Measurements from ENCODE around the gene METTL25.

METTL25 gene

GRCh38 chr12:82470906-82471512 is 112.7 kb downstream of the METTL25 start:
- no peak overlapping the region for H2AFZ ChIP-seq (ENCODE audit: insufficient read depth, low read length, poor library complexity)
- no peaks in the 10 kb centered on the region for H3K79me2 ChIP-seq (ENCODE audit: control insufficient read depth, insufficient read depth, low read length, poor library complexity)
- no peak overlapping the region for H2BK120ac ChIP-seq (ENCODE audit: insufficient read depth, low read length, poor library complexity)
- no peak overlapping the region for H3K4me3 ChIP-seq (ENCODE audit: low read depth, low read length)
- H4K12ac ChIP-seq (ENCODE audit: low read depth, low read length) = no peak overlapping the region
- H3K79me1 ChIP-seq (ENCODE audit: low read length) = no peaks in the 10 kb centered on the region
- no peaks in the 10 kb centered on the region for H3K36me3 ChIP-seq (ENCODE audit: control insufficient read depth in 1 of 2, insufficient read depth in 2 of 2, low read length in 2 of 2)
- H4K8ac ChIP-seq (ENCODE audit: low read depth, low read length) = no peak overlapping the region
- H4K91ac ChIP-seq (ENCODE audit: low read depth, low read length) = no peak overlapping the region
- no peaks in the 10 kb centered on the region for H3K27me3 ChIP-seq (ENCODE audit: insufficient read depth, low read length)
- H3K9ac ChIP-seq (ENCODE audit: low read length) = no peak overlapping the region
- DNase-seq = no peak
- no peak overlapping the region for H3K14ac ChIP-seq (ENCODE audit: low read length)
- no peaks in the 10 kb centered on the region for H3K4me1 ChIP-seq (ENCODE audit: control insufficient read depth in 1 of 2, insufficient read depth in 2 of 2, low read length in 2 of 2)
- no peak overlapping the region for H3K23ac ChIP-seq (ENCODE audit: low read length)
- no peak overlapping the region for H2BK5ac ChIP-seq (ENCODE audit: low read depth, low read length, poor library complexity)
- H3K4me2 ChIP-seq (ENCODE audit: low read length) = no peak overlapping the region
- no peak overlapping the region for H3K18ac ChIP-seq (ENCODE audit: low read length)
- peaks cover 2% of the 10 kb centered on the region for H3K9me3 ChIP-seq (ENCODE audit: insufficient read depth, low read depth, low read length)
- no peak overlapping the region for H3K27ac ChIP-seq (ENCODE audit: low read depth, low read length)
- no peak overlapping the region for H2BK12ac ChIP-seq (ENCODE audit: low read length)
- H2AK5ac ChIP-seq (ENCODE audit: low read length) = no peak overlapping the region
- no peak overlapping the region for H3K4ac ChIP-seq (ENCODE audit: low read depth, low read length)

GRCh38 chr12:82473111-82473754 is 114.9 kb downstream of the METTL25 start:
- Histone ChIP-seq H4K12ac (ENCODE audit: low read depth, low read length) (no peak overlapping the region), H3K9ac (ENCODE audit: low read length) (no peak overlapping the region), H3K4ac (ENCODE audit: low read depth, low read length) (no peak overlapping the region), H4K91ac (ENCODE audit: low read depth, low read length) (no peak overlapping the region), H3K36me3 (ENCODE audit: control insufficient read depth in 1 of 2, insufficient read depth in 2 of 2, low read length in 2 of 2) (no peaks in the 10 kb centered on the region), H3K79me2 (ENCODE audit: control insufficient read depth, insufficient read depth, low read length, poor library complexity) (no peaks in the 10 kb centered on the region), H3K23ac (ENCODE audit: low read length) (no peak overlapping the region), H3K18ac (ENCODE audit: low read length) (no peak overlapping the region), H3K79me1 (ENCODE audit: low read length) (no peaks in the 10 kb centered on the region), H3K4me3 (ENCODE audit: low read depth, low read length) (no peak overlapping the region), H2BK120ac (ENCODE audit: insufficient read depth, low read length, poor library complexity) (no peak overlapping the region), H3K27ac (ENCODE audit: low read depth, low read length) (no peak overlapping the region), H2AFZ (ENCODE audit: insufficient read depth, low read length, poor library complexity) (no peak overlapping the region), H3K14ac (ENCODE audit: low read length) (no peak overlapping the region), H3K9me3 (ENCODE audit: insufficient read depth, low read depth, low read length) (peaks cover 2% of the 10 kb centered on the region), H4K8ac (ENCODE audit: low read depth, low read length) (no peak overlapping the region), H3K4me2 (ENCODE audit: low read length) (no peak overlapping the region), H2BK12ac (ENCODE audit: low read length) (no peak overlapping the region), H3K4me1 (ENCODE audit: control insufficient read depth in 1 of 2, insufficient read depth in 2 of 2, low read length in 2 of 2) (no peaks in the 10 kb centered on the region), H3K27me3 (ENCODE audit: insufficient read depth, low read length) (no peaks in the 10 kb centered on the region), H2BK5ac (ENCODE audit: low read depth, low read length, poor library complexity) (no peak overlapping the region), H2AK5ac (ENCODE audit: low read length) (no peak overlapping the region)
- no CpG with 5 or more reads among the region's 8 CpGs for WGBS (ENCODE audit: extremely low coverage, insufficient coverage, insufficient read length)
- no peak for DNase-seq

- Histone ChIP-seq H3K36me3 (ENCODE audit: control insufficient read depth in 1 of 2, insufficient read depth in 2 of 2, low read length in 2 of 2) (no peaks in the 10 kb centered on the region), H2AK5ac (ENCODE audit: low read length) (no peak overlapping the region)
Measured at GRCh38 chr12:82474181-82474797, 116.0 kb downstream of the METTL25 start.

GRCh38 chr12:82474798-82475184 is 116.5 kb downstream of the METTL25 start:
- Histone ChIP-seq H3K79me2 (ENCODE audit: control insufficient read depth, insufficient read depth, low read length, poor library complexity) (no peaks in the 10 kb centered on the region), H3K9me3 (ENCODE audit: insufficient read depth, low read depth, low read length) (peaks cover 2% of the 10 kb centered on the region), H3K27me3 (ENCODE audit: insufficient read depth, low read length) (no peaks in the 10 kb centered on the region), H3K79me1 (ENCODE audit: low read length) (no peaks in the 10 kb centered on the region), H2AK5ac (ENCODE audit: low read length) (no peak overlapping the region), H3K14ac (ENCODE audit: low read length) (no peak overlapping the region), H2BK5ac (ENCODE audit: low read depth, low read length, poor library complexity) (no peak overlapping the region), H3K4me3 (ENCODE audit: low read depth, low read length) (no peak overlapping the region), H3K36me3 (ENCODE audit: control insufficient read depth in 1 of 2, insufficient read depth in 2 of 2, low read length in 2 of 2) (no peaks in the 10 kb centered on the region), H2AFZ (ENCODE audit: insufficient read depth, low read length, poor library complexity) (no peak overlapping the region), H4K8ac (ENCODE audit: low read depth, low read length) (no peak overlapping the region), H3K18ac (ENCODE audit: low read length) (no peak overlapping the region), H3K23ac (ENCODE audit: low read length) (no peak overlapping the region), H3K4ac (ENCODE audit: low read depth, low read length) (no peak overlapping the region), H4K91ac (ENCODE audit: low read depth, low read length) (no peak overlapping the region), H3K9ac (ENCODE audit: low read length) (no peak overlapping the region), H2BK12ac (ENCODE audit: low read length) (no peak overlapping the region), H2BK120ac (ENCODE audit: insufficient read depth, low read length, poor library complexity) (no peak overlapping the region), H4K12ac (ENCODE audit: low read depth, low read length) (no peak overlapping the region), H3K4me2 (ENCODE audit: low read length) (no peak overlapping the region), H3K27ac (ENCODE audit: low read depth, low read length) (no peak overlapping the region), H3K4me1 (ENCODE audit: control insufficient read depth in 1 of 2, insufficient read depth in 2 of 2, low read length in 2 of 2) (no peaks in the 10 kb centered on the region)
- WGBS (ENCODE audit: extremely low coverage, insufficient coverage, insufficient read length) = no CpG with 5 or more reads among the region's 2 CpGs
- no peak for DNase-seq

More at GRCh38 chr12:82474181-82474797, 116.0 kb downstream of the METTL25 start:
- Histone ChIP-seq H4K91ac (ENCODE audit: low read depth, low read length) (no peak overlapping the region), H4K12ac (ENCODE audit: low read depth, low read length) (no peak overlapping the region), H4K8ac (ENCODE audit: low read depth, low read length) (no peak overlapping the region), H3K4ac (ENCODE audit: low read depth, low read length) (no peak overlapping the region), H2BK5ac (ENCODE audit: low read depth, low read length, poor library complexity) (no peak overlapping the region), H3K27me3 (ENCODE audit: insufficient read depth, low read length) (no peaks in the 10 kb centered on the region), H2AFZ (ENCODE audit: insufficient read depth, low read length, poor library complexity) (no peak overlapping the region), H3K27ac (ENCODE audit: low read depth, low read length) (no peak overlapping the region), H3K79me1 (ENCODE audit: low read length) (no peaks in the 10 kb centered on the region), H3K14ac (ENCODE audit: low read length) (no peak overlapping the region), H3K79me2 (ENCODE audit: control insufficient read depth, insufficient read depth, low read length, poor library complexity) (no peaks in the 10 kb centered on the region), H3K9me3 (ENCODE audit: insufficient read depth, low read depth, low read length) (peaks cover 2% of the 10 kb centered on the region), H3K9ac (ENCODE audit: low read length) (no peak overlapping the region), H3K4me1 (ENCODE audit: control insufficient read depth in 1 of 2, insufficient read depth in 2 of 2, low read length in 2 of 2) (no peaks in the 10 kb centered on the region), H3K23ac (ENCODE audit: low read length) (no peak overlapping the region), H3K18ac (ENCODE audit: low read length) (no peak overlapping the region), H2BK12ac (ENCODE audit: low read length) (no peak overlapping the region), H3K4me2 (ENCODE audit: low read length) (no peak overlapping the region), H3K4me3 (ENCODE audit: low read depth, low read length) (no peak overlapping the region), H2BK120ac (ENCODE audit: insufficient read depth, low read length, poor library complexity) (no peak overlapping the region)
- no peak for DNase-seq
- no CpG with 5 or more reads among the region's 2 CpGs for WGBS (ENCODE audit: extremely low coverage, insufficient coverage, insufficient read length)

Measured in trophoblast cell (in vitro differentiated cells and primary cell).